Stimulated activated CD8-positive, alpha-beta memory T cell treated with anti-CD3 and anti-CD28 coated beads, Interleukin-15, amount 100 ng/mL, for 4 hours (primary cell): Measurements from ENCODE around the gene EVC.
"Not testable (repeated sequence)": the region's sequence is repeated elsewhere in the genome, so short reads cannot be mapped to it uniquely, and the experiment has no call there.

Experiments used
- DNase-seq, 2 donors: peaks; one replicate each; pipeline ENCODE4 v3.0.0-alpha.2; 2020; ENCODE audit warnings: low read depth in 2 of 2

Gene EVC

DNA sequence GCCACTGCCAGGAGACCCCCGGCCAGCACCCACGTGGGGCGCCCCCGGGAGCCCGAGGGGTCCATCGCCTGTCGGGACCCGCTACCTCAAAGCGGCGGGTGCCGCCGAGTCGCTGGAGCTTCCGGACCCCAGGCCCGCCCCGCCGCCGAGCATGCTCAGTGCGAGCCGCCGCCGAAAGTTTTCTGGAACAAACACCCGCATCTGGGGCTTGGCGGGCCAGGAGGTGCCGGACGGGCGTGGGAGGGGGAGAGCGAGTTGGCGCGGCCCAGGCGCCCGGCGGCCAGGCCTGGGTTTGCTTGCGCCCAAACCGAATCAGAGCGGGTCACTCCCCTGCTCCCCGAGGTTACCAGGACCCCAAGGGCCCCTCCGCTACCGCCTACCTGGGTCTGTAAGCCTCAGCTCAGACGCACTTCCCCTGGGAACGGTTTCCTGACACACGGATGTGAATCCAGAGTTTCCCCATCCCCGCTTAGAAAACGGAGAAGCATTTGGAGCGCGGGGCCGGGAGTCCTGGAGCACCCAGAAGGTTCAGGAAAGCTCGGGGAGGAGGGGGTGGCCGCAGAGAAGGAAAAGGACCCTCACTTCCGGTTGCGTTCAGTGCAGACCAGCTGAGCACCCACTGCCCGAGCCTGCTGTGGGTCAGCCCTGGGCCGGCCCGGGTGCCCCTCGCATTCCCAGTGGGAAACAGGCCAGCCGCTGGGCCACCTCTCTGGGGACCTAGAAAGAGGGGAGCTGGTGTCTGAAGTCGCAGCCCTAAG lies 2.4 kb upstream of the EVC start, which contains the start of gene EVC2:
Gene EVC2 (minus strand): TSS at position 111 of the 758 bp plus-strand sequence. CDS start 46 bp downstream, at position 65.
- DNase-seq = peak in 1 of 2 donors; percentile 10

GRCh38 chr4:5709207-5709575 lies 1.8 kb upstream of the EVC start:
- no peak for DNase-seq

DNA sequence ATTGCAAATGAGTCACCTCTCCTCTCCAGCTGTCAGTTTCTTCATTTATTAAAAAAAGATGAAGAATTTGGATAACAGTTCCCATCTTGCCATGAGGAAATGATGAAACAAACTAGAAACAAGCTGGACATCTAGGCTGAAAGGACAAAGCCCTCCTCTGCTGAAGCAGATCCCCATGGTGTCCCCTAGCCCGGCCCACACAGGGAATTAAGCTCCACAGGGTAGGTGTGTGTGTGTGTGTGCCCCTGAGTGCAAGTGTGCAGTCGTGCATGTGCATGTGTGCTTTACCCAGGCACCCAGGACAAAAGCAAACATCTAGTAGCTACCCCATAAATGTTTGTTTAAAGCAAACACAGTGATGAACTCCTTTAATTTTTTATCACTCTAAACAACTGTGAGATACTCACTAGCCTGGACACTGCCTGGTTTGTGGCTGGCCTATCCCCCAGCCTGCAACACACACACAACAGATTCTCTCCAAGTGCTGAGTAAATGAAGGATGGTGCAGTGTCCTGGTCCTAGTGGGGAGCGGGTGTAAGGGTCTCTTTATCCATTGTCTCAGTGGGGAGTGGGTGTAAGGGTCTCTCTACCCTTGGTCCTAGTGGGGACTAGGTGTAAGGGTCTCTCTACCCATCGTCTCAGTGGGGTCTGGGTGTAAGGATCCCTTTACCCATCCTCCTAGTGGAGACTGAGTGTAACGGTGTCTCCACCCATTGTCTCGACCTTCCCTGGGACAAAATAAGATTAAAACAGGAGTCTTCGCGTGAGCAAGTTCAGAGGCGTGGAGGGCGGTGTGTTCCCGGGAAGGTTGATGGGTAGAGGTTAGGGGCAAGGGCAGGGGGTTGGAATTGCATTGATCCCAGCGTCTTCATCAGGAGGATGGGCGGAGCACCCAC lies 688 bp upstream of the EVC start:
- DNase-seq = no peak

DNA sequence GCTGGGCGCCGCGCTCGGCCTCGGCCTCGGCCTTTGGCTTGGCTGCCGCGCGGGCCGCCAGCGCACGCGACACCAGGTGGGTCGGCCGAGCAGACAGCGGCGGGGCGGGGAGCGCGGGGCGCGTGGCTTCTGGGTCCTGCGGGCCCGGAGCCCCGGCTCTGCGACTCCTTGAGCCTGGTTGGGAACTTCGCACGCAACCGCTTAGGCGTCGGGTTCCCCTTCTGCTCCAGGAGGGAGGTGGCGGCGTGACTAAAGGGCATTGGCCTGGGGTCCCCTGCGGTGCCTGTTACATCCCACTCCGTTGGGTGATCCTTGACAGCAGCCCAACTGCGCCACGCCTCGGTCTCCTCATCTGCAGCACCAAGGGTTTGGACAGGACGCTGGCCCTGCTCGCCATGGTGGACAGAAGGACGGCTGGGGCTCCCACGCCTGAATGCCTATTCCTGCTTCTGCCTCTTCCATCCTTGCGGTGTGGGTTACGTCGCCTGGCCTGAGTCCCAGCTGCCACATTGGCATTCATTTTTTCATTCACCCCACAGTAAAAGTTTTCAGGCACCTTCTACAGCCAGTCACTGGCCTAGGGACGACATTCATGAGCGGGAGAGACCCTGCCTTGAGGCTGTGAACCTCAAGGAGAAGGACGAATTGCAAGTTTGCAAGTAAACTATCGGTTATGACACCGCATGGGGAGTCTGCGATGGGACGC lies 631 bp downstream of the EVC start:
- DNase-seq = no peak

DNA sequence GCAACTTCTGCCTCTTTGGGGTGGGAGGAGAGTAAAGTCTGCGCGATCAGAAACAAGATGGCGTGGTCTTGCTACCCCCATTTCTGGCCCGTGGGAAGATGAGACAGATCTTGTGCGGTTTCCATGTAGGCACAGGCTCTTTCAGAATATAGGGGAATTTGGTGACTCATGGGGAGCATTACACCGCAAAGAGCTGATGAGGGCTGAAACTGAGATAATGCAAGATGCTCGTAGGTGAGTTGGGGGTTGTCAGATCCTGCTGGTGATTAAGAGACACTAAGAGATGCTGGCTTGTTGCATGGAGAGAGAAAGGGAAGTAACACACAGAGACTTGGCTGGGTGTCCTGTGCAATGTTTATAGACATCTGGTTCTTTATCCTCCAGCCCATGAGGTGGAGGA lies 1.5 kb downstream of the EVC start:
- DNase-seq = peak in 1 of 2 donors; percentile 24

DNA sequence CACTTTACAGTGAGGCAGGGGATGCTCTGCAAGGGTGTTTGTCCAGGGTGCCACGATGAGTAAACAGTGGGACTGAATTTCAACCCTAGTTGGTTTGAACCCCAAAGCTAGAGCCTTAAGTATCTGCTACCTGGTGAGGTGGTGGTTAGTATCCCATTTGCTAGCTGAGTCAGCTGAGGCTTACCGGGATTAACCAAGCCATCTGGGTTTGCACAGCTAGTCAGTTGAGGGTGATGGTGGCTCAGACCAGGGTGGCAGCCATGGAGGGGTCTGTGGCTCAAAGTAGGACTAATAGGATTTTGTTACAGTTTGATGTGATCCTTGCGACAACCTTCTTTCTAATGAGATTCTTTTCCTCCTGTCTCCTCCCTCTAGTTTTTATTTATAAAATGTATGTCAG lies 1.9 kb downstream of the EVC start:
- DNase-seq = no peak

- DNase-seq = no peak
Observed at GRCh38 chr4:5713861-5714260, 2.9 kb downstream of the EVC start.

DNA sequence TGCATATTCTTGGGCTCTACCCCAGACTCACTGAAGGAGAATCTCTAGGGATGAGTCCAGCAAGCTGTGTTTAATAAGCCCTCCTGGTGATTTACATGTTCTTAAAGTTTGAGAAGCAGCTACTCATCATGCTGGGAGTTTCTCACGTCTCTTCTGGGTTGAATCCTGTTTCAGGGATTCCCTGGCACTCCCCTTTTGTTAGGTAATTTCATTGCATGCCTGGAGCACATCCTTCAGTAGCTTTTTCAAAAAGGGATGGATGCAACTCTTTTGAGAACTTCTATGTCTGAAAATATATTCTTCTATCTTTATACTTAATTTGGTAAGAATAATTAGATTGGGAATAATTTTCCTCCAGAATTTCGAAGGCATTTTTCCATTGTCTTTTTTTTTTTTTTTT lies 4.4 kb downstream of the EVC start:
- no peak for DNase-seq

GRCh38 chr4:5716391-5716790 lies 5.4 kb downstream of the EVC start:
- no peak for DNase-seq

GRCh38 chr4:5717449-5718158 lies 6.6 kb downstream of the EVC start:
- DNase-seq = no peak

DNA sequence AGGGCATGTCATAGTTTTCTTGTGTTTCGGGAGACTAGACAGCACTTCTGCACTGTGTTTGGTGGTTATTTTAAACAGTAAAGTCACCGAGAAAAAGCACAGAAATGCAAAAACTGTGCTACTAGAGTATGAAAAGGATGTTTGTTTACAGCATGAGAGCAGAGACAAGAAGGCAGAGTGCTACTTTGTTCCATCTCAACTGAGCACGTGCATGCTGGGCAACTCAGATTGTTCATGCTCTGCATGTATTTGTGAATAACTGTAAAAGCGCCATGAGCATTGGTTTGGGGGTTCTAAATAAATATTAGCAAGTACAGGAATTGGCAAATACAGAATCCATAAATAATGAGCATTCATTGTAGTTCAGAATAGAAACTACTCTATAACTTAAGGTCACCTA lies 7.4 kb downstream of the EVC start:
- no peak for DNase-seq

DNA sequence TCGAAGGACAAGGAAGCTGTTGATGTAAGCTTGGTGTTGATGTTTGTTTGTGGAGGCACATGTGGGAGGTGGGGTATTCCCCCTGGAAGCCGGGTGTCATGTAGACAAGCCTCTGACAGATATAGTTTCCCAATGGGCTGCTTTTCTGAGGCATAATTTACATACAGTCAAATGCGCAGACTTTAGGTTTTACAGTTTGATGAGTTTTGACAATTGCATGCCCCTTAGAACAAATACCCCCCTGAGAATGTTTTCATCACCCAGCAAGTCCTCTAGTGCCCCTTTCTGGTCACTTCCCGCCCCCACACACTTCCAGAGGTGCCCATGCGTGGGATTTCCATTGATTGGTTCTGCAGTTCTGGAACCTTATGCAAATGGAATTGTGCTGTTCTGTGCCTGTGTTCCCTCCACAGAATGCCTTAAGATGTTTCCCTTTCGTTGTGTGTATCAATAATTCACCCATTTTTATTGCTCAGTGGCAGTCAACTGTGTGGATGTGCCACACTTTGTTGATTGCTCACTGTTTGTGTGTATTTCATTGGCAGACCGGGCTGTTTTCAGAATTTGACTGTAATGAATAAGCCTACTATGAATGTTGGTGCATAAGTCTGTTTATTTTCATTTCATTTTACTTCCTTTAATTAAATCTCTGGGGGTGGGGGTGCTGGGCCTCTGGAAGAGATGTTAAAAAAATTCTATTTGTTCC lies 8.5 kb downstream of the EVC start:
- DNase-seq = no peak

- DNase-seq = no peak
Observed at GRCh38 chr4:5720157-5720850, 9.3 kb downstream of the EVC start.

- DNase-seq = no peak
Observed at GRCh38 chr4:5720980-5721379, 10.0 kb downstream of the EVC start.

- DNase-seq = no peak
Observed at GRCh38 chr4:5721923-5722322, 10.9 kb downstream of the EVC start.

DNA sequence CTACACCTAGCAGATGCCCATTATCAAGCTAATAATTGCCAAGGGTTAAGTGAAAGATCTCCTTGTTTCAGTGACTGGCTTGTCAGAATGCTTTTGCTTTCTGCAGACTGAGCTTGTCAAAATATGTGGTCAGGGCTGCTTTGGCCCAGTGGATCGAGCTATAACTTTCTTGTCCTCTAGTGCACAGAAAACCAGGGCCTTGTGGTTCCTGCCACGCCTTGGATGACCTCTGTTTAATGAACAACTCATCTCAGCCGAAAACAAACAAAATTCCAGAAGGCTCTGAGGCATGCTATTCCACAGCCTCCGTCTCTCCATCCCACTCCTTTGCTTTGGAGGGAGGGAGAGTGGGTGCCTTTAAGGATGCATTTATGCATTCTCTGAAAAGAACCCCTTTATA lies 11.3 kb downstream of the EVC start:
- DNase-seq = no peak

- DNase-seq = no peak
Observed at GRCh38 chr4:5724377-5724776, 13.4 kb downstream of the EVC start.

GRCh38 chr4:5728412-5728811 lies 17.4 kb downstream of the EVC start:
- DNase-seq = not testable (repeated sequence)

- no peak for DNase-seq
Observed at GRCh38 chr4:5730436-5730835, 19.4 kb downstream of the EVC start.
